ENCODE measurements around the gene LZTR1.

DNA sequence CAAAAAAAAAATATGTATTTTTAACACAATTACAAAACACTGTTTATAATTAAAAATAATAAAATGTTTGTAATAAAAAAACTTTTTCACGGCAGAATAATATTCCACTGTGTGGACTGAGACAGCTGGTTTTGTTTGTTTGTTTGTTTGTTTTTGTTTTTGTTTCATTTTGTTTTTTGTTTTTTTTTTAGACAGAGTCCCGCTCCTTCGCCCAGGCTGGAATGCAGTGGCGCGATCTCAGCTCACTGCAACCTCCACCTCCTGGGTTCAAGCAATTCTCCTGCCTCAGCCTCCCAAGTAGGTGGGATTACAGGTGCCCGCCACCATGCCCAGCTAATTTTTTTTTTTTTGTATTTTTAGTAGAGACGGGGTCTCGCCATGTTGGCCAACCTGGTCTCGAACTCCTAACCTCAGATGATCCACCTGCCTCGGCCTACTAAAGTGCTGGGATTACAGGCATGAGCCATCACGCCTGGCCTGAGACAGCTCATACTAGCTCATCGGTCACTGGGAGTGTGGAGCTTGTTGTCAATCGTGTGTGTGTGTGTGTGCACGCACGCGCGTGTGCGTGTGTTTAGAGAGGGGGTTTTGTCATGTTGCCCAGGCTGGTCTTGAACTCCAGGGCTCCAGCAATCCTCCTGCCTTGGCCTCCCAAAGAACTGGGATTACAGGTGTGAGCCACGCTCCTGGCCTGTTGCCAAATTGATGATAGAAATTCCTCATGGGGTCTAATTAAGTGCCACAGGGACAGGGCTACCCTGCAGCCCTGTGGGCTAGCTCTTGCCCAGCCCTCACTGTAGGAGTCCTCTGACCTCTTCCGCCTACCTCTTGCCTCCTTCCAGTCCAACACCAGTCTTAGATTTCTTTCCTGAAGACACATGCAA lies 22.3 kb upstream of the LZTR1 start:
- TF ChIP-seq POLR2A (IDR thresholded peaks at IDR 0.05): no peak
- TF ChIP-seq, protein P1, sequence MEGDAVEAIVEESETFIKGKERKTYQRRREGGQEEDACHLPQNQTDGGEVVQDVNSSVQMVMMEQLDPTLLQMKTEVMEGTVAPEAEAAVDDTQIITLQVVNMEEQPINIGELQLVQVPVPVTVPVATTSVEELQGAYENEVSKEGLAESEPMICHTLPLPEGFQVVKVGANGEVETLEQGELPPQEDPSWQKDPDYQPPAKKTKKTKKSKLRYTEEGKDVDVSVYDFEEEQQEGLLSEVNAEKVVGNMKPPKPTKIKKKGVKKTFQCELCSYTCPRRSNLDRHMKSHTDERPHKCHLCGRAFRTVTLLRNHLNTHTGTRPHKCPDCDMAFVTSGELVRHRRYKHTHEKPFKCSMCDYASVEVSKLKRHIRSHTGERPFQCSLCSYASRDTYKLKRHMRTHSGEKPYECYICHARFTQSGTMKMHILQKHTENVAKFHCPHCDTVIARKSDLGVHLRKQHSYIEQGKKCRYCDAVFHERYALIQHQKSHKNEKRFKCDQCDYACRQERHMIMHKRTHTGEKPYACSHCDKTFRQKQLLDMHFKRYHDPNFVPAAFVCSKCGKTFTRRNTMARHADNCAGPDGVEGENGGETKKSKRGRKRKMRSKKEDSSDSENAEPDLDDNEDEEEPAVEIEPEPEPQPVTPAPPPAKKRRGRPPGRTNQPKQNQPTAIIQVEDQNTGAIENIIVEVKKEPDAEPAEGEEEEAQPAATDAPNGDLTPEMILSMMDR (IDR thresholded peaks at IDR 0.05): no peak

All from sigmoid colon (tissue), 3 donors.